Fibroblast of mammary gland (primary cell): ENCODE measurements around the gene UBASH3A.
"Not testable (repeated sequence)": the region's sequence is repeated elsewhere in the genome, so short reads cannot be mapped to it uniquely, and the experiment has no call there.

Experiments used
- DNase-seq: peaks from one replicate; pipeline ENCODE4 v3.0.0-alpha.2; 2010; ENCODE audit warnings: low read depth
- H3K4me3 ChIP-seq: 2 replicates; pipeline ENCODE4 v1.5.1; 2011; ENCODE audit warnings: low read depth, mild to moderate bottlenecking, low read length, moderate library complexity; ENCODE audit not compliant: control insufficient read depth
- CTCF ChIP-seq: conservative IDR thresholded peaks from 2 replicates; pipeline ENCODE4 v1.5.1; 2011; ENCODE audit warnings: low read depth, low read length, inconsistent platforms; ENCODE audit not compliant: control insufficient read depth, insufficient read depth

UBASH3A gene

GRCh38 chr21:42407476-42407875, 3.8 kb downstream of the UBASH3A start:
- no peak for TF ChIP-seq CTCF
- H3K4me3 ChIP-seq, result no peak overlapping the region
- DNase-seq, result no peak

GRCh38 chr21:42408718-42409117, 5.0 kb downstream of the UBASH3A start:
- H3K4me3 ChIP-seq, DNase-seq: not testable (repeated sequence)

- DNase-seq, result no peak
- no peak for TF ChIP-seq CTCF
- H3K4me3 ChIP-seq, result no peak overlapping the region
Observed at GRCh38 chr21:42409366-42409765, 5.7 kb downstream of the UBASH3A start.

- no peak for DNase-seq
- TF ChIP-seq CTCF, result no peak
- no peak overlapping the region for H3K4me3 ChIP-seq
Observed at GRCh38 chr21:42411197-42411869, 7.6 kb downstream of the UBASH3A start.

- no peak for TF ChIP-seq CTCF
- no peak for DNase-seq
Observed at GRCh38 chr21:42411891-42412635, 8.4 kb downstream of the UBASH3A start.

GRCh38 chr21:42412636-42412933, 8.9 kb downstream of the UBASH3A start:
- TF ChIP-seq CTCF, result no peak
- DNase-seq, result no peak
- H3K4me3 ChIP-seq, result no peak overlapping the region

More at GRCh38 chr21:42411891-42412635, 8.4 kb downstream of the UBASH3A start:
- no peak overlapping the region for H3K4me3 ChIP-seq

GRCh38 chr21:42413093-42413492, 9.4 kb downstream of the UBASH3A start:
- TF ChIP-seq CTCF, result no peak
- no peak overlapping the region for H3K4me3 ChIP-seq
- DNase-seq, result no peak
